B cell (primary cell): ENCODE measurements around the gene KCNS3. TPM values are rescaled to one million over a fixed set of nuclear protein-coding genes. Genes with fewer than 3 reads are reported as not detected.

Experiments used
- ATAC-seq: fragments of 200-7000 bp; cut with Tn5 transposase; one replicate; pipeline ENCODE4 v1.10.0; 2021; ENCODE audit warnings: low read depth, mild to moderate bottlenecking, moderate number of reproducible peaks, moderate library complexity
- CTCF ChIA-PET: fragments of 350-600 bp; sonication (Branson Sonifier 250); formaldehyde crosslinking; loops from one replicate; lab custom pipeline; 2021; ENCODE audit warnings: antibody characterized with exemption, inconsistent platforms; lab: Charles Lee
- POLR2A ChIA-PET: fragments of 350-600 bp; sonication (Branson Sonifier 250); formaldehyde crosslinking; loops from one replicate; lab custom pipeline; 2021; ENCODE audit warnings: antibody characterized with exemption; lab: Charles Lee
- DNase-seq: peaks from one replicate; pipeline ENCODE4 v3.0.0; 2013
- H2AFZ ChIP-seq: 2 replicates; pipeline ENCODE4 v1.6.1; 2012; ENCODE audit warnings: mild to moderate bottlenecking, low read depth, low read length; ENCODE audit not compliant: insufficient read depth, poor library complexity, severe bottlenecking
- H3K27ac ChIP-seq, 2 donors: 1 replicate in 1 of 2; 2 replicates in 1 of 2; pipeline ENCODE4 v1.5.1; 2012 to 2013; ENCODE audit warnings: low read length in 2 of 2, mild to moderate bottlenecking in 2 of 2, moderate library complexity in 1 of 2
- H3K27me3 ChIP-seq, 4 experiments: fragments of 200-600 bp in 1 of 4; sonication (generic) in 1 of 4; replicated peaks in 1 of 4; 1 replicate in 2 of 4; 2 replicates in 2 of 4; pipeline versions ENCODE4 v1.6.1 to v1.7.0; 2013 to 2016; ENCODE audit warnings: low read length in 3 of 4, mild to moderate bottlenecking in 2 of 4, mixed read lengths in 1 of 4, moderate library complexity in 1 of 4; ENCODE audit not compliant: insufficient read depth in 4 of 4, control insufficient read depth in 3 of 4; ENCODE audit errors: control extremely low read depth in 1 of 4
- H3K36me3 ChIP-seq, 2 experiments: replicated peaks in 1 of 2; 1 replicate in 1 of 2; 2 replicates in 1 of 2; pipeline versions ENCODE4 v1.6.1 to v1.7.1; 2013; ENCODE audit warnings: low read length in 1 of 2; ENCODE audit not compliant: insufficient read depth in 2 of 2, control insufficient read depth in 1 of 2; ENCODE audit errors: control extremely low read depth in 1 of 2, extremely low read depth in 1 of 2
- H3K4me1 ChIP-seq, 2 donors: fragments of 200-600 bp in 1 of 2; sonication (generic) in 1 of 2; 1 replicate in 1 of 2; 2 replicates in 1 of 2; pipeline versions ENCODE4 v1.5.1 to v1.6.1; 2013 to 2017; ENCODE audit warnings: low read length in 2 of 2; ENCODE audit not compliant: control insufficient read depth in 2 of 2, insufficient read depth in 2 of 2
- H3K4me2 ChIP-seq: replicated peaks from 2 replicates; pipeline ENCODE3; 2012; ENCODE audit warnings: mild to moderate bottlenecking, low read depth, low read length; ENCODE audit not compliant: poor library complexity, severe bottlenecking
- H3K4me3 ChIP-seq, 5 experiments: fragments of 200-600 bp in 1 of 5; sonication (generic) in 1 of 5; 1 replicate in 3 of 5; 2 replicates in 2 of 5; pipeline versions ENCODE4 v1.5.1 to v1.7.0; 2011 to 2016; ENCODE audit warnings: low read length in 4 of 5, mild to moderate bottlenecking in 4 of 5, low read depth in 2 of 5, control low read depth in 1 of 5, moderate library complexity in 1 of 5; ENCODE audit not compliant: insufficient read depth in 1 of 5; ENCODE audit errors: control extremely low read depth in 1 of 5, extremely low read depth in 1 of 5
- H3K79me2 ChIP-seq: fragments of 200-600 bp; sonication (generic); one replicate; pipeline ENCODE4 v1.6.0; 2016; ENCODE audit warnings: low read length; ENCODE audit not compliant: control insufficient read depth, insufficient read depth
- H3K9ac ChIP-seq: fragments of 200-600 bp; sonication (generic); 2 replicates; pipeline ENCODE4 v1.6.1; 2017; ENCODE audit warnings: mild to moderate bottlenecking, low read length, moderate library complexity
- H3K9me3 ChIP-seq, 3 donors: one replicate each; pipeline versions ENCODE4 v1.6.1 to v1.7.1; 2013; ENCODE audit warnings: low read length in 2 of 3; ENCODE audit not compliant: control insufficient read depth in 2 of 3, insufficient read depth in 1 of 3; ENCODE audit errors: control extremely low read depth in 1 of 3
- H4K20me1 ChIP-seq: 2 replicates; pipeline ENCODE4 v1.6.0; 2012; ENCODE audit warnings: mild to moderate bottlenecking, low read length; ENCODE audit not compliant: insufficient read depth, control insufficient read depth, poor library complexity, severe bottlenecking
- H3K27ac Mint-ChIP-seq: one replicate; pipeline ENCODE4 v1.8.0; 2021; ENCODE audit warnings: mixed read lengths
- H3K27me3 Mint-ChIP-seq: one replicate; pipeline ENCODE4 v1.8.0; 2021; ENCODE audit warnings: mixed read lengths
- H3K4me1 Mint-ChIP-seq: one replicate; pipeline ENCODE4 v1.8.0; 2021; ENCODE audit warnings: mixed read lengths
- H3K4me3 Mint-ChIP-seq: one replicate; pipeline ENCODE4 v1.8.0; 2021; ENCODE audit warnings: mixed read lengths
- H3K9me3 Mint-ChIP-seq: one replicate; pipeline ENCODE4 v1.8.0; 2022; ENCODE audit warnings: mixed read lengths; ENCODE audit not compliant: insufficient read depth
- EZH2 ChIP-seq: IDR thresholded peaks from 2 replicates; pipeline ENCODE4 v1.6.1; 2012; ENCODE audit warnings: borderline replicate concordance, low read depth, mild to moderate bottlenecking, moderate library complexity, low read length; ENCODE audit not compliant: insufficient read depth, poor library complexity, severe bottlenecking
- WGBS: methylation state at CpG from one replicate; pipeline ENCODE4 v1.1.5; 2013; ENCODE audit warnings: missing lambda C conversion rate; ENCODE audit not compliant: insufficient coverage; 5-methylcytosine and 5-hydroxymethylcytosine counted together
- intact Hi-C: fragments of 100-400 bp; cut with micrococcal nuclease; formaldehyde crosslinking; loops from one replicate; pipeline ENCODE4 v1.10.0; 2022
- polyA plus RNA-seq: library from polyadenylated mRNA; depleted of rRNA; stranded (reverse); fragments of >200 nt; gene quantifications from 2 replicates; pipeline ENCODE4 v1.2.3, GENCODE V29; 2012
- total RNA-seq, 2 donors: library from RNA; stranded (reverse); fragments of 120-200 nt in 1 of 2; gene quantifications; 1 replicate in 1 of 2; 2 replicates in 1 of 2; pipeline versions ENCODE4 v1.2.3 to v1.2.4, GENCODE V29; 2013 to 2022
- TF ChIP-seq, protein P1 (sequence below): fragments of 200-600 bp; IDR thresholded peaks from one replicate; pipeline ENCODE4 v1.8.0; 2022; ENCODE audit warnings: antibody characterized with exemption, mild to moderate bottlenecking

KCNS3 gene
- total and polyA plus RNA-seq, 2 donors (not counting 1 experiment from before 2014, with no cell fraction given) = 0.10 to 0.76 TPM

DNA sequence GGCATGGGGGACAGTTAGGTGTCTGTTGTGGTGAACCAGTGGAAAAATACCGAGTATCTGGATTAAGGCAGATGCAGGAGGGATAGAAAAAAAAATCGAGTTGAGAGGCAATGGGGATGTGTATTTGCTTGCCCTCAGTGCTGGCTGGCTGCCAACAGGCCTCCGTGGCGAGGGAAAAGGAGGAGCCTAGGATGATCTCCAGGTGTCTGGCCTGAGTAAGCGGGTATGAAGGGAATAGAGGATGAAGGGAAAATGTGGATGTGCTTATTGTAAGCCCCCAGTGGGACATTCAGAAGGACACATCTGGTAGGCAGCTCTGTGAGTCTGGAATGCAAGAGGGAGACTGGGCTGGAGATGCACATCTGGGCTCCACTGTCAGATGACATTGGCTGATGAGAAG, 22.8 kb downstream of the KCNS3 start:
- CTCF ChIA-PET = no interaction called here
- no peaks in the 10 kb centered on the region for H3K4me1 ChIP-seq
- H3K36me3 ChIP-seq = no peaks in the 10 kb centered on the region
- H3K27me3 Mint-ChIP-seq = peaks cover 28% of the 10 kb centered on the region
- DNase-seq = no peak
- no peak overlapping the region for H3K27ac ChIP-seq
- no peak overlapping the region for H3K27ac Mint-ChIP-seq
- no peak overlapping the region for H3K4me2 ChIP-seq
- H4K20me1 ChIP-seq = no peaks in the 10 kb centered on the region
- intact Hi-C loops = no loop called here
- H3K79me2 ChIP-seq = no peaks in the 10 kb centered on the region
- no peaks in the 10 kb centered on the region for H3K4me1 Mint-ChIP-seq
- POLR2A ChIA-PET = no interaction called here
- H3K27me3 ChIP-seq = peaks cover 0 to 10% (median 0%) of the 10 kb centered on the region in 4 experiments
- H3K9me3 Mint-ChIP-seq = no peaks in the 10 kb centered on the region
- H3K9me3 ChIP-seq = no peaks in the 10 kb centered on the region
- no peak overlapping the region for H3K4me3 ChIP-seq
- no peak overlapping the region for H3K4me3 Mint-ChIP-seq
- no peak overlapping the region for H3K9ac ChIP-seq
- no peak for TF ChIP-seq EZH2
- TF ChIP-seq, protein P1, sequence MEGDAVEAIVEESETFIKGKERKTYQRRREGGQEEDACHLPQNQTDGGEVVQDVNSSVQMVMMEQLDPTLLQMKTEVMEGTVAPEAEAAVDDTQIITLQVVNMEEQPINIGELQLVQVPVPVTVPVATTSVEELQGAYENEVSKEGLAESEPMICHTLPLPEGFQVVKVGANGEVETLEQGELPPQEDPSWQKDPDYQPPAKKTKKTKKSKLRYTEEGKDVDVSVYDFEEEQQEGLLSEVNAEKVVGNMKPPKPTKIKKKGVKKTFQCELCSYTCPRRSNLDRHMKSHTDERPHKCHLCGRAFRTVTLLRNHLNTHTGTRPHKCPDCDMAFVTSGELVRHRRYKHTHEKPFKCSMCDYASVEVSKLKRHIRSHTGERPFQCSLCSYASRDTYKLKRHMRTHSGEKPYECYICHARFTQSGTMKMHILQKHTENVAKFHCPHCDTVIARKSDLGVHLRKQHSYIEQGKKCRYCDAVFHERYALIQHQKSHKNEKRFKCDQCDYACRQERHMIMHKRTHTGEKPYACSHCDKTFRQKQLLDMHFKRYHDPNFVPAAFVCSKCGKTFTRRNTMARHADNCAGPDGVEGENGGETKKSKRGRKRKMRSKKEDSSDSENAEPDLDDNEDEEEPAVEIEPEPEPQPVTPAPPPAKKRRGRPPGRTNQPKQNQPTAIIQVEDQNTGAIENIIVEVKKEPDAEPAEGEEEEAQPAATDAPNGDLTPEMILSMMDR = no peak
- WGBS = 57% methylated on average over 5 of the region's 5 CpGs
- ATAC-seq = no peak
- H2AFZ ChIP-seq = no peak overlapping the region

DNA sequence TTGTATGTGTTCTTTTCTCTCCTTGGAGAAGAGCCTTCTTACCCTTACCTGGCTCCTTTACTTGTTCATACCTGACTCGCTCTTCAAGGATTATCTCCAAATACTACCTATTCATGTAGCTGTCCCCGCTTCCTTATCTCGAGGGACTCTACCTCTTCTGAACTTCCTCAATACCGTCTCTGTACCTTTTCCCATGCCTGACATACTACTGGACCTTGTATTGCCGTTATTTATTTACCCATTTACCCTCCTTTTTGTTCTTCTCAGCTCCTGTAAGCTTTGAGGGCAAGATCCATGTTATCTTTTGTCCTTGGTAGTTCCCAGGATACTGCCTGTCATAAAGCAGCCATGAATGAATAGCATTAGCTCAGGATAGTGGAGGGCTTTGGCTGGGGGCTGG, 32.5 kb downstream of the KCNS3 start:
- Mint-ChIP-seq H3K4me1 (peaks cover 9% of the 10 kb centered on the region), H3K27me3 (peaks cover 51% of the 10 kb centered on the region), H3K27ac (no peak overlapping the region), H3K4me3 (no peak overlapping the region), H3K9me3 (no peaks in the 10 kb centered on the region)
- no peaks in the 10 kb centered on the region for H3K9me3 ChIP-seq
- H3K27ac ChIP-seq = no peak overlapping the region
- ATAC-seq (no peak), DNase-seq (no peak)
- H2AFZ ChIP-seq = no peak overlapping the region
- no peaks in the 10 kb centered on the region for H4K20me1 ChIP-seq
- H3K4me1 ChIP-seq = peaks cover 6 to 8% of the 10 kb centered on the region in 2 donors
- CTCF ChIA-PET = no interaction called here
- no peak overlapping the region for H3K4me2 ChIP-seq
- peaks cover 0 to 8% (median 7%) of the 10 kb centered on the region in 4 experiments for H3K27me3 ChIP-seq
- no peaks in the 10 kb centered on the region for H3K79me2 ChIP-seq
- TF ChIP-seq, protein P1 = no peak
- TF ChIP-seq EZH2 = no peak
- H3K4me3 ChIP-seq = no peak overlapping the region
- 76% methylated on average over 5 of the region's 5 CpGs for WGBS
- H3K9ac ChIP-seq = no peak overlapping the region
- intact Hi-C loops = no loop called here
- POLR2A ChIA-PET = no interaction called here
- no peaks in the 10 kb centered on the region for H3K36me3 ChIP-seq
